IMR-90 (cell line): Measurements from ENCODE around the gene DBP. TPM values are rescaled to one million over a fixed set of nuclear protein-coding genes. Genes with fewer than 3 reads are reported as not detected.

Experiments used
- ATAC-seq: fragments of 200-7000 bp; cut with Tn5 transposase; 2 replicates; pipeline ENCODE4 v1.9.1; 2020; ENCODE audit warnings: low read depth, mild to moderate bottlenecking, moderate library complexity
- BruUV-seq: library from RNA; stranded (reverse); fragments of 400-500 nt; replicated peaks from 2 replicates; lab custom pipeline; 2021; lab: Mats Ljungman, UMichigan
- CTCF ChIA-PET: fragments of 300-600 bp; formaldehyde crosslinking; extraction: SDS; loops from one replicate; lab custom pipeline; 2021; ENCODE audit warnings: antibody characterized with exemption; lab: Yijun Ruan, JAX
- POLR2A ChIA-PET: fragments of 300-600 bp; sonication (Branson Sonifier 250); formaldehyde crosslinking; loops from one replicate; lab custom pipeline; 2022; ENCODE audit warnings: antibody characterized with exemption; ENCODE audit not compliant: unreplicated experiment; lab: Charles Lee
- DNase-seq: peaks from one replicate; pipeline ENCODE4 v3.0.0; 2013
- H2AFZ ChIP-seq: replicated peaks from 2 replicates; pipeline ENCODE3; 2013; ENCODE audit warnings: low read length, mild to moderate bottlenecking; ENCODE audit not compliant: poor library complexity
- H2AK5ac ChIP-seq: 2 replicates; pipeline ENCODE4 v1.6.1; 2013; ENCODE audit warnings: low read depth, low read length, inconsistent platforms
- H2AK9ac ChIP-seq: replicated peaks from 2 replicates; pipeline ENCODE3; 2013; ENCODE audit warnings: mild to moderate bottlenecking, low read depth, low read length, moderate library complexity; ENCODE audit not compliant: poor library complexity
- H2BK120ac ChIP-seq: 2 replicates; pipeline ENCODE4 v1.6.1; 2013; ENCODE audit warnings: low read depth, low read length, inconsistent platforms
- H2BK15ac ChIP-seq: 3 replicates; pipeline ENCODE4 v1.6.1; 2013; ENCODE audit warnings: low read depth, low read length, inconsistent platforms
- H2BK20ac ChIP-seq: 2 replicates; pipeline ENCODE4 v1.6.1; 2013; ENCODE audit warnings: low read depth, mild to moderate bottlenecking, inconsistent platforms, low read length, moderate library complexity
- H2BK5ac ChIP-seq: 2 replicates; pipeline ENCODE4 v1.6.1; 2013; ENCODE audit warnings: mild to moderate bottlenecking, low read depth, low read length, inconsistent platforms; ENCODE audit not compliant: poor library complexity, severe bottlenecking
- H3K14ac ChIP-seq: replicated peaks from 2 replicates; pipeline ENCODE4 v1.6.1; 2013; ENCODE audit warnings: low read depth, low read length, inconsistent platforms
- H3K18ac ChIP-seq: 2 replicates; pipeline ENCODE4 v1.6.1; 2013; ENCODE audit warnings: low read depth, low read length, control low read depth
- H3K23ac ChIP-seq: 2 replicates; pipeline ENCODE4 v1.6.1; 2013; ENCODE audit warnings: low read depth, low read length, inconsistent platforms
- H3K27ac ChIP-seq: 2 replicates; pipeline ENCODE4 v1.5.1; 2013; ENCODE audit warnings: mild to moderate bottlenecking, control low read depth, low read length; ENCODE audit not compliant: insufficient read depth
- H3K27me3 ChIP-seq: 2 replicates; pipeline ENCODE4 v1.6.1; 2013; ENCODE audit warnings: low read length; ENCODE audit not compliant: control insufficient read depth, insufficient read depth
- H3K36me3 ChIP-seq: 2 replicates; pipeline ENCODE4 v1.6.1; 2013; ENCODE audit warnings: low read length, mixed read lengths; ENCODE audit not compliant: control insufficient read depth, insufficient read depth
- H3K4ac ChIP-seq: 2 replicates; pipeline ENCODE4 v1.6.1; 2013; ENCODE audit warnings: low read depth, low read length, inconsistent platforms
- H3K4me1 ChIP-seq: 2 replicates; pipeline ENCODE4 v1.6.1; 2013; ENCODE audit warnings: low read length, mixed read lengths; ENCODE audit not compliant: control insufficient read depth, insufficient read depth
- H3K4me2 ChIP-seq: 2 replicates; pipeline ENCODE4 v1.6.1; 2013; ENCODE audit warnings: low read depth, mild to moderate bottlenecking, control low read depth, low read length, moderate library complexity
- H3K4me3 ChIP-seq: 2 replicates; pipeline ENCODE4 v1.5.1; 2013; ENCODE audit warnings: low read depth, mild to moderate bottlenecking, control low read depth, low read length, moderate library complexity; ENCODE audit not compliant: insufficient read depth
- H3K56ac ChIP-seq: 2 replicates; pipeline ENCODE4 v1.6.1; 2013; ENCODE audit warnings: low read length, inconsistent platforms; ENCODE audit not compliant: insufficient read depth; ENCODE audit errors: extremely low read depth
- H3K79me1 ChIP-seq, 2 experiments: 2 replicates each; pipeline ENCODE4 v1.6.1; 2013; ENCODE audit warnings: low read length in 2 of 2, inconsistent platforms in 1 of 2, low read depth in 1 of 2
- H3K9ac ChIP-seq: 2 replicates; pipeline ENCODE4 v1.6.1; 2013; ENCODE audit warnings: low read depth, low read length, control low read depth
- H3K9me1 ChIP-seq: 2 replicates; pipeline ENCODE4 v1.6.1; 2013; ENCODE audit warnings: low read length, inconsistent platforms; ENCODE audit not compliant: insufficient read depth
- H3K9me3 ChIP-seq: 2 replicates; pipeline ENCODE4 v1.6.1; 2013; ENCODE audit warnings: low read length; ENCODE audit not compliant: control insufficient read depth, insufficient read depth
- H4K20me1 ChIP-seq: 2 replicates; pipeline ENCODE4 v1.6.1; 2013; ENCODE audit warnings: low read length, inconsistent platforms; ENCODE audit not compliant: insufficient read depth
- H4K5ac ChIP-seq: 2 replicates; pipeline ENCODE4 v1.6.1; 2013; ENCODE audit warnings: mild to moderate bottlenecking, low read depth, low read length, control low read depth
- H4K8ac ChIP-seq, 2 experiments: 2 replicates each; pipeline ENCODE4 v1.6.1; 2013; ENCODE audit warnings: low read depth in 2 of 2, low read length in 2 of 2, control low read depth in 1 of 2, inconsistent platforms in 1 of 2
- H4K91ac ChIP-seq: 2 replicates; pipeline ENCODE4 v1.6.1; 2013; ENCODE audit warnings: low read depth, low read length, inconsistent platforms; ENCODE audit not compliant: insufficient read depth
- BHLHE40 ChIP-seq: fragments of 150-350 bp; IDR thresholded peaks from 2 replicates; pipeline ENCODE4 v1.6.1; 2016; ENCODE audit warnings: mild to moderate bottlenecking, low read depth, low read length
- CEBPB ChIP-seq: IDR thresholded peaks from 2 replicates; pipeline ENCODE4 v1.6.1; 2012; ENCODE audit warnings: low read depth, low read length, improper control_type of control experiment
- CHD1 ChIP-seq: IDR thresholded peaks from 2 replicates; pipeline ENCODE4 v1.6.1; 2012; ENCODE audit warnings: low read depth, low read length, improper control_type of control experiment
- FOS ChIP-seq: fragments of 150-350 bp; IDR thresholded peaks from 2 replicates; pipeline ENCODE4 v1.6.1; 2016; ENCODE audit warnings: low read depth, low read length
- MAZ ChIP-seq: IDR thresholded peaks from 2 replicates; pipeline ENCODE4 v1.6.1; 2012; ENCODE audit warnings: low read depth, mild to moderate bottlenecking, low read length, improper control_type of control experiment, moderate library complexity, borderline replicate concordance
- MXI1 ChIP-seq: IDR thresholded peaks from 2 replicates; pipeline ENCODE4 v1.6.1; 2012; ENCODE audit warnings: low read depth, mild to moderate bottlenecking, low read length, moderate library complexity, borderline replicate concordance
- NFE2L2 ChIP-seq: fragments of 150-350 bp; IDR thresholded peaks from 2 replicates; pipeline ENCODE4 v1.6.1; 2016; ENCODE audit warnings: low read depth, mild to moderate bottlenecking, low read length
- POLR2A ChIP-seq: IDR thresholded peaks from 2 replicates; pipeline ENCODE4 v1.6.1; 2012; ENCODE audit warnings: mild to moderate bottlenecking, low read depth, low read length
- RAD21 ChIP-seq: IDR thresholded peaks from 2 replicates; pipeline ENCODE4 v1.6.1; 2012; ENCODE audit warnings: low read length, improper control_type of control experiment
- RCOR1 ChIP-seq: IDR thresholded peaks from 2 replicates; pipeline ENCODE4 v1.6.1; 2012; ENCODE audit warnings: mild to moderate bottlenecking, low read length, improper control_type of control experiment; ENCODE audit not compliant: insufficient replicate concordance
- RFX5 ChIP-seq: IDR thresholded peaks from 2 replicates; pipeline ENCODE4 v1.8.0; 2012; ENCODE audit warnings: low read depth, mild to moderate bottlenecking, low read length, moderate library complexity
- SMC3 ChIP-seq: fragments of 150-350 bp; IDR thresholded peaks from 2 replicates; pipeline ENCODE4 v1.6.1; 2016; ENCODE audit warnings: low read depth, mild to moderate bottlenecking, antibody characterized with exemption, low read length, moderate library complexity
- WGBS, 2 experiments: methylation state at CpG; one replicate each; pipeline versions ENCODE4 v1.1.5 to v1.1.7; 2013; ENCODE audit warnings: missing lambda C conversion rate in 2 of 2; ENCODE audit not compliant: insufficient read length in 1 of 2; ENCODE audit errors: extremely low coverage in 2 of 2; 5-methylcytosine and 5-hydroxymethylcytosine counted together
- dilution Hi-C: fragments of 300-500 bp; cut with HindIII; formaldehyde crosslinking; loops from one replicate; pipeline ENCODE4 v1.14.3; 2018; ENCODE audit warnings: low sequenced_read_pairs; ENCODE audit not compliant: unreplicated experiment
- in situ Hi-C: fragments of 300-500 bp; cut with MboI; formaldehyde crosslinking; loops from 3 replicates; pipeline ENCODE4 v1.14.3; 2019; ENCODE audit warnings: low sequenced_read_pairs, inconsistent platforms, mixed read lengths
- intact Hi-C: fragments of 100-400 bp; cut with micrococcal nuclease; formaldehyde crosslinking; loops from 2 replicates; pipeline ENCODE4 v1.10.0; 2022
- polyA plus RNA-seq, 3 experiments: library from polyadenylated mRNA; depleted of rRNA; stranded (reverse); fragments of >200 nt; gene quantifications; 2 replicates each; pipeline ENCODE4 v1.2.3, GENCODE V29; 2012; ENCODE audit warnings: low replicate concordance in 1 of 3
- total RNA-seq: library from RNA; depleted of rRNA; stranded (reverse); fragments of >200 nt; gene quantifications from 2 replicates; pipeline ENCODE4 v1.2.3, GENCODE V29; 2012
- TF ChIP-seq, protein P1 (sequence below): fragments of 150-350 bp; IDR thresholded peaks from 2 replicates; pipeline ENCODE4 v1.6.1; 2016; ENCODE audit warnings: low read depth, mild to moderate bottlenecking, low read length, moderate library complexity, borderline replicate concordance
- TF ChIP-seq, protein P2 (sequence below): fragments of 150-350 bp; IDR thresholded peaks from 2 replicates; pipeline ENCODE4 v1.6.1; 2017; ENCODE audit warnings: mild to moderate bottlenecking, antibody characterized with exemption, low read length, low read depth
- TF ChIP-seq, protein P3 (sequence below): conservative IDR thresholded peaks from 2 replicates; pipeline ENCODE4 v1.5.1; 2012; ENCODE audit warnings: mild to moderate bottlenecking, low read depth, low read length, improper control_type of control experiment

DBP gene
- total and polyA plus RNA-seq, 2 of the 4 experiments (the other 2 are of a cell fraction) = 3.0 to 3.6 TPM

DNA sequence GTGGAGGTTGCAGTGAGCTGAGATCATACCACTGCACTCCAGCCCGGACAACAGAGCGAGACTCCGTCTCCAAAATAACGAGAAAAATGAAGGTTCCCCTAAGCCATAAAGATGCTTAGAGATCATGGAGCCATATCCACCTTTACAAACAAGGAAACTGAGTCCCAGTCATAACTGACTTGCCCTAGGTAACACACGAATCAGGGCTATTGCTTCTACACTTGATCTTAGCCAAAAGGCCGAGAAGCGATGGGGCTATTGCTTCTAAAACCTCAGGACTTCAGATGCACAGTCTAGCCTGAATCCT is 3.2 kb downstream of the DBP start:
- no CpG with 5 or more reads among the region's 7 CpGs for WGBS, 2 experiments
- TF ChIP-seq SMC3 (no peak), POLR2A (no peak), RFX5 (no peak), BHLHE40 (no peak), MAZ (no peak), MXI1 (no peak), FOS (no peak), CEBPB (no peak), NFE2L2 (no peak), RAD21 (no peak), CHD1 (no peak), RCOR1 (no peak)
- TF ChIP-seq, protein P1, sequence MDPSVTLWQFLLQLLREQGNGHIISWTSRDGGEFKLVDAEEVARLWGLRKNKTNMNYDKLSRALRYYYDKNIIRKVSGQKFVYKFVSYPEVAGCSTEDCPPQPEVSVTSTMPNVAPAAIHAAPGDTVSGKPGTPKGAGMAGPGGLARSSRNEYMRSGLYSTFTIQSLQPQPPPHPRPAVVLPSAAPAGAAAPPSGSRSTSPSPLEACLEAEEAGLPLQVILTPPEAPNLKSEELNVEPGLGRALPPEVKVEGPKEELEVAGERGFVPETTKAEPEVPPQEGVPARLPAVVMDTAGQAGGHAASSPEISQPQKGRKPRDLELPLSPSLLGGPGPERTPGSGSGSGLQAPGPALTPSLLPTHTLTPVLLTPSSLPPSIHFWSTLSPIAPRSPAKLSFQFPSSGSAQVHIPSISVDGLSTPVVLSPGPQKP = no peak
- TF ChIP-seq, protein P2, sequence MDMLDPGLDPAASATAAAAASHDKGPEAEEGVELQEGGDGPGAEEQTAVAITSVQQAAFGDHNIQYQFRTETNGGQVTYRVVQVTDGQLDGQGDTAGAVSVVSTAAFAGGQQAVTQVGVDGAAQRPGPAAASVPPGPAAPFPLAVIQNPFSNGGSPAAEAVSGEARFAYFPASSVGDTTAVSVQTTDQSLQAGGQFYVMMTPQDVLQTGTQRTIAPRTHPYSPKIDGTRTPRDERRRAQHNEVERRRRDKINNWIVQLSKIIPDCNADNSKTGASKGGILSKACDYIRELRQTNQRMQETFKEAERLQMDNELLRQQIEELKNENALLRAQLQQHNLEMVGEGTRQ = no peak
- TF ChIP-seq, protein P3, sequence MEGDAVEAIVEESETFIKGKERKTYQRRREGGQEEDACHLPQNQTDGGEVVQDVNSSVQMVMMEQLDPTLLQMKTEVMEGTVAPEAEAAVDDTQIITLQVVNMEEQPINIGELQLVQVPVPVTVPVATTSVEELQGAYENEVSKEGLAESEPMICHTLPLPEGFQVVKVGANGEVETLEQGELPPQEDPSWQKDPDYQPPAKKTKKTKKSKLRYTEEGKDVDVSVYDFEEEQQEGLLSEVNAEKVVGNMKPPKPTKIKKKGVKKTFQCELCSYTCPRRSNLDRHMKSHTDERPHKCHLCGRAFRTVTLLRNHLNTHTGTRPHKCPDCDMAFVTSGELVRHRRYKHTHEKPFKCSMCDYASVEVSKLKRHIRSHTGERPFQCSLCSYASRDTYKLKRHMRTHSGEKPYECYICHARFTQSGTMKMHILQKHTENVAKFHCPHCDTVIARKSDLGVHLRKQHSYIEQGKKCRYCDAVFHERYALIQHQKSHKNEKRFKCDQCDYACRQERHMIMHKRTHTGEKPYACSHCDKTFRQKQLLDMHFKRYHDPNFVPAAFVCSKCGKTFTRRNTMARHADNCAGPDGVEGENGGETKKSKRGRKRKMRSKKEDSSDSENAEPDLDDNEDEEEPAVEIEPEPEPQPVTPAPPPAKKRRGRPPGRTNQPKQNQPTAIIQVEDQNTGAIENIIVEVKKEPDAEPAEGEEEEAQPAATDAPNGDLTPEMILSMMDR = no peak
- Histone ChIP-seq H2BK20ac (peak overlapping the region; percentile 99), H3K9me3 (no peaks in the 10 kb centered on the region), H3K4ac (peak overlapping the region; percentile 96), H3K4me1 (peaks cover 43% of the 10 kb centered on the region), H3K9me1 (peaks cover 28% of the 10 kb centered on the region), H4K5ac (peak overlapping the region; percentile 95), H2AFZ (peak overlapping the region; percentile 91), H3K14ac (peak overlapping the region; percentile 95), H3K56ac (peak overlapping the region; percentile 63), H3K27ac (peak overlapping the region; percentile 83), H3K27me3 (no peaks in the 10 kb centered on the region), H4K20me1 (peaks cover 4% of the 10 kb centered on the region; the same call in 1 of the 2 replicates), H3K4me2 (peak overlapping the region; percentile 67), H3K23ac (peak overlapping the region; percentile 61), H2BK120ac (peak overlapping the region; percentile 97), H3K79me1 (peaks cover 0 to 18% of the 10 kb centered on the region in 2 experiments; a peak in 3 of 4 replicates), H3K4me3 (peak overlapping the region; percentile 14; the same call in 1 of the 2 replicates), H4K8ac (peak overlapping the region; percentile 92 to 99), H2BK15ac (peak overlapping the region; percentile 96), H2AK5ac (peak overlapping the region; percentile 98), H4K91ac (peak overlapping the region; percentile 95), H3K9ac (peak overlapping the region; percentile 71), H2AK9ac (peak overlapping the region; percentile 88), H3K36me3 (no peaks in the 10 kb centered on the region; the same call in 1 of the 2 replicates), H2BK5ac (peak overlapping the region; percentile 91), H3K18ac (peak overlapping the region; percentile 92)
- no peak for DNase-seq
- in situ Hi-C loops (no loop called here), intact Hi-C loops (no loop called here), dilution Hi-C loops (no loop called here)
- ATAC-seq = no peak
- CTCF ChIA-PET = no interaction called here
- BruUV-seq = no TSS peak
- POLR2A ChIA-PET = interaction anchor here (0.7 kb wide), 1 partner anchor 15 kb away, joined by 3 read pairs; no protein-coding TSS in a partner anchor
